GM12872 (cell line): ENCODE measurements around the gene GLB1L2.

Experiments used
- TF ChIP-seq, protein P1 (sequence below): IDR thresholded peaks from 3 replicates; pipeline ENCODE4 v1.5.1; 2011; ENCODE audit warnings: low read depth, mild to moderate bottlenecking, low read length, moderate library complexity; ENCODE audit not compliant: insufficient read depth

The GLB1L2 gene

DNA sequence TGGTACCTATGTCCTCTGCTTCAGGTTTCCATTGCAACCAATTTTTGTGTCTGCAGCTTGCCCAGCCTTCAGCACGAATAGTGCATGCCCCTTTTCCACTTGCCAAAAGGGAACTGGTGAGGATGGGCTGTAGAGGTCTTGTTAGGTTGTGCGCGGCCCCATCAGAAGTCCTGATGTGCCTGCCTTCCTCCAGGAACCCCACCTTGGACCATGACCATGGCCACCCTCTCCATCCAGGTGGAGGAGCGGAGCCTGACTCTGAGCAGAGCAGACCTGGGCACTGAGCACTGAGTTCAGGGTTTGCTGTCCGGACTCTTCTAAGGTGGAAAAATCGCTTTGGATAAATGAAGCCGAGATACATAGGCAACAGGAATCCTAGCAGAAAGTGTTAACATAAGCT lies 6.9 kb downstream of the GLB1L2 start:
- TF ChIP-seq, protein P1, sequence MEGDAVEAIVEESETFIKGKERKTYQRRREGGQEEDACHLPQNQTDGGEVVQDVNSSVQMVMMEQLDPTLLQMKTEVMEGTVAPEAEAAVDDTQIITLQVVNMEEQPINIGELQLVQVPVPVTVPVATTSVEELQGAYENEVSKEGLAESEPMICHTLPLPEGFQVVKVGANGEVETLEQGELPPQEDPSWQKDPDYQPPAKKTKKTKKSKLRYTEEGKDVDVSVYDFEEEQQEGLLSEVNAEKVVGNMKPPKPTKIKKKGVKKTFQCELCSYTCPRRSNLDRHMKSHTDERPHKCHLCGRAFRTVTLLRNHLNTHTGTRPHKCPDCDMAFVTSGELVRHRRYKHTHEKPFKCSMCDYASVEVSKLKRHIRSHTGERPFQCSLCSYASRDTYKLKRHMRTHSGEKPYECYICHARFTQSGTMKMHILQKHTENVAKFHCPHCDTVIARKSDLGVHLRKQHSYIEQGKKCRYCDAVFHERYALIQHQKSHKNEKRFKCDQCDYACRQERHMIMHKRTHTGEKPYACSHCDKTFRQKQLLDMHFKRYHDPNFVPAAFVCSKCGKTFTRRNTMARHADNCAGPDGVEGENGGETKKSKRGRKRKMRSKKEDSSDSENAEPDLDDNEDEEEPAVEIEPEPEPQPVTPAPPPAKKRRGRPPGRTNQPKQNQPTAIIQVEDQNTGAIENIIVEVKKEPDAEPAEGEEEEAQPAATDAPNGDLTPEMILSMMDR, result no peak

DNA sequence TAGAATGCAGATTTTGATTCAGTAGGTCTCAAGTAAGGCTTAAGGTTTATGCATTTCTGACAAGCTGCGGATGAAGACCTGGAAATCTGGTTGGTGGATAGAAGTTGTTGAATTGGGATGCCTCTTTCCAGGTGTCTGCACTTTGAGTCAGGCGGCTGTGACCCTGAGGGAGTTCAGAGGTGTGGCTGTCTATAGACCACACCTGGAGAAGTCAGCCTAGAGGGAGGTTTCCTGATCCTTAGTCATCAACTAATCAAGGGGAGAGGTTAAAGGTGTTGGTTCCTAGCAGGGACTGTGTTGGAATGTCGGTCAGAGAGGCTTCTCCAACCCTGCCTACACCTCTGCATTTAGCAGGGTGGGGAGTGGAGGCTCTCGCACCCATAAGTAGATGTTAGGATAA lies 8.0 kb downstream of the GLB1L2 start:
- TF ChIP-seq, protein P1, result no peak

DNA sequence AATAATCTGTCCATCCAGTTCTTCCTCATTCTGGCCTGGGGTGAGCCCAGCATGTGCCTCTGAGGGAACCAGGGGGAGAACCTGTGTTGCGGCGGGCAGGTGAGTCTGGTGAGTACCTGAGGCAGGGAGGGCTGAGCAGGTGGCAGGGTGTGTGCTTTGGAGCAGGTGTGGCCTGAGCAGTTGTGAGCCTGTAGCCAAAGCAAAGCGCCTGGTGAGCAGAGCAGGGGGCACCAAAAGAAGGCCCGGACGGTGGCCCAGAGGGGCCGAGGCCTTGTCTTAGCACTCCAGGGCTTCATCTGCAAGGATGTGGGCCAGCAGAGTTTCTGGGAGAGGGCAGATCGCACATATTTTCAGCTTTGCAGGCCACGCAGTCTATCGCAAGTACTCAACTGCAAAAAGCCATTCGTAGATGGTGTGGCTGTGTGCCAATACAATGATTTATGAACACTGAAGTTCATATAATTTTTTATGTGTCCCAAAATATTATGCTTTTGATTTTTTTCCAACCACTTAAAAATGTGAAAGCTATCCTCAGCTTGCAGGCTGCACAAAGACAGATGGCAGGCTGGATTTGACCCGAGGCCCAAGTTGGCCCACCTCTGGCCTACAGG lies 8.7 kb downstream of the GLB1L2 start:
- TF ChIP-seq, protein P1, result no peak

DNA sequence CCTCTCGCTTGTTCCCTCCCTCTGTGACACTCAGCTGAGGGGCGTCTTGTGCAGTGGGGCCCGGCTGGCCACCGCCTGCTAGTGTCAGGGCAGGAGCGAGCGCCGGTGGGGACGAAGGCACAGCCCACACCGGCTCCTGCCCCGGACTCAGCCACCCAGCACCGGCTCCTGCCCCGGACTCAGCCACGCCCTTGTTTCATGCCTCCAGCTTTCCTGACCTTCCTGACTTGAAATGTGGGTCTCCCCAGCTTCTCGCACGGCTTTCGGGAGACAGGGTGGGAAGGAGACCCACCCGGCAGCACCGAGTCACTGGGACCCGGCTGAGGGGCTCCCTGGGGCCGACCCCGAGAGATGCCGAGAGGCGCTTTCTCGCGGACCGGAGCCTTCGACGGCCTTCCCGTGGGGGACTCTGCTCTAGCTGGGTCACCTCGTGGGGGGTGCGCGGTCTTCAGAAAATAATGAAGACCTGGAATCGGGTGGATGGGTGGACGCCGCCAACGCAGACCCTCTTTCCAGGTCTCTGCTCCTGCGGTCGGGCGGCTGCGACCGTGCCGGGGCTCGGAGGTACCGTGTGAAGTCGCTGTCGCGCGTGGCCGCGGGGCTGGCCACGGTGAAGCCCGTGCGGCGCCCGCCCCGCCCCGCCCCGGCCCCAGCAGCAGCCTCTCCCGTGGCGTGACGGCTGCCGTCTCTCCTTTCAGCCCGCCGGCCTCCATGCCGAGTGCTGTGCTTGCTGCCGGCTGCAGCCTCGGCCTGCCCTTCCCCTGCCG lies 10.2 kb downstream of the GLB1L2 start:
- TF ChIP-seq, protein P1, result no peak

DNA sequence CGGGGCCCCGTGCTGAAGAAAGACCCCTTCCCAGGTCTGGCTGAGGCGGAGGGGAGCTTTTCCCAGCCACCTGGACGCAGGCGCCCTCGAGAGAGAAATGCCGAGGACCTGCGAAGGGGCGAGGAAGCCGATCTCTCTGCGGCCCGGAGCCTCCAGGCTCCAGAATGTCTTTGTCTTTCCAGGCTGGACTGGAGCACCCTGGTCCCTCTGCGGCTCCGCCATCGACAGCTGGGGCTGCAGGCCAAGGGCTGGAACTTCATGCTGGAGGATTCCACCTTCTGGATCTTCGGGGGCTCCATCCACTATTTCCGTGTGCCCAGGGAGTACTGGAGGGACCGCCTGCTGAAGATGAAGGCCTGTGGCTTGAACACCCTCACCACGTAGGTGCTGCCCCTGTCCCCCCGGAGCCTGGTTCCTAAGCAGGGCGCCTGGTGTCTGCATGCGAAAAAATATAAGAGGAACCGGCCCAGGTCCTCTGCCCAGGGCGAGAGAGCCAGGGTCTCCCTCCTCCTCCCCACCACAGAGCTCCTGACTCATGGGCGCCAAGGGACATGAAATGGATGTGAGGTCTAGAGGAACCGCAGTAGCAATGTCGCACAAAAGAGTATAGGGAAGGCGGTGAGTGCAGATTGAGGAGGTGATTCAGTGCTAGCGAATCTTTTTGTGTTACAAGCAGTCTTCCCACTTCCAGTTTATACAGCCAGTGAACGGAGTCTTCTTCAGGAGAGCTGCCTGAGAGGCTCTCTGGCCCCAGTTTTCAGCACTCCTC lies 11.0 kb downstream of the GLB1L2 start:
- TF ChIP-seq, protein P1, result no peak

DNA sequence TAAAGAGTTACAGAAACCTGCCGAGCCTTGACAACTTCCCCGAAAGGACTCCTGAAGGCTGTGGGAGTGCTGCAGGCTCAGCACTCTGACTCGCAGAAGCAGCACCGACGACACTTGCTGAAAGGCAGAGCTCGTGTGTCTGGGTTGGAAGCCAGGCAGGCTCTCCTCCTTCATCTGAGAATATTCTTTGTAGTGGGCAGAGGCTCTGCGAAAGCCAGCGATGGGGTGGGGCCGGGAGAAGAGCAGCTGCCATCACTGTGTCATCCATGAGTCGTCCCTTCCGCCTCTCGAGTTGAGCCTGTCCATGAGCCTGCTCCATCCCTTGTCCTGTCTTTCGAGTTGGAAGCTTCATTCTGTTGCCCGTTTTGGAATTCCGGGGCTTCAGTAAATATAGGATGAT lies 11.9 kb downstream of the GLB1L2 start:
- TF ChIP-seq, protein P1, result no peak

DNA sequence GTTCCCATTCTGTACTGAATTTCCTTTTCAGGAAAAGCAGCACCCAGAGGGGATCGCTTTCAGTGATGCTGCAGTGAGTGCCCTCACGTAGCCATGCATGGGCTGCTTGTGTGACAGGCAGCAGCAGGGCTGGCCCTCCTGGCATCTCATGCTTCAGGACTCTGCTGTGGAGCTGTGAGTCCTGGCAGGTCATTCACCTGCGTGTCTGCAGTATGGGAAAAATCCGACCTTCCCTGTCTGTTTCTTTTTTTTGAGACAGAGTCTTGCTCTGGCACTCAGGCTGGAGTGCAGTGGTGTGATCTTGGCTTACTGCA lies 13.4 kb downstream of the GLB1L2 start:
- TF ChIP-seq, protein P1, result no peak
